Activated naive CD8-positive, alpha-beta T cell treated with anti-CD3 and anti-CD28 coated beads, Interleukin-2, amount 10 ng/mL, durations not matched to agents 7 days and 5 days (primary cell): ENCODE results near the gene TMEM184A. TPM values are rescaled to one million over a fixed set of nuclear protein-coding genes. Genes with fewer than 3 reads are reported as not detected.

ENCODE experiments used
- ATAC-seq: fragments of 150-1000 bp; cut with Tn5 transposase; one replicate; pipeline ENCODE4 v1.10.0; 2021; ENCODE audit warnings: low read depth, moderate library complexity
- POLR2A ChIA-PET: fragments of 350-600 bp; sonication (Branson Sonifier 250); formaldehyde crosslinking; loops from one replicate; lab custom pipeline; 2021; ENCODE audit warnings: antibody characterized with exemption; lab: Charles Lee
- DNase-seq: peaks from one replicate; pipeline ENCODE4 v3.0.0; 2021
- H3K27ac Mint-ChIP-seq: one replicate; pipeline ENCODE4 v1.8.0; 2022; ENCODE audit warnings: mild to moderate bottlenecking, mixed read lengths
- H3K27me3 Mint-ChIP-seq: one replicate; pipeline ENCODE4 v1.8.0; 2022; ENCODE audit warnings: mild to moderate bottlenecking, moderate library complexity, mixed read lengths
- H3K36me3 Mint-ChIP-seq: one replicate; pipeline ENCODE4 v1.8.0; 2021; ENCODE audit warnings: mild to moderate bottlenecking, mixed read lengths
- H3K4me1 Mint-ChIP-seq: one replicate; pipeline ENCODE4 v1.8.0; 2021; ENCODE audit warnings: mixed read lengths
- H3K4me3 Mint-ChIP-seq: one replicate; pipeline ENCODE4 v1.8.0; 2022; ENCODE audit warnings: mild to moderate bottlenecking, moderate library complexity, mixed read lengths
- H3K9me3 Mint-ChIP-seq: one replicate; pipeline ENCODE4 v1.8.0; 2021; ENCODE audit warnings: mixed read lengths
- total RNA-seq, 2 experiments: library from RNA; stranded (reverse); gene quantifications; one replicate each; pipeline ENCODE4 v1.2.3, GENCODE V29; 2021

Gene TMEM184A
- total RNA-seq, 2 experiments from 2014 or later, result not detected

- Mint-ChIP-seq H3K4me3 (no peak overlapping the region), H3K27ac (no peak overlapping the region), H3K27me3 (no peaks in the 10 kb centered on the region), H3K9me3 (no peaks in the 10 kb centered on the region), H3K36me3 (peaks cover 2% of the 10 kb centered on the region), H3K4me1 (no peaks in the 10 kb centered on the region)
- ATAC-seq (no peak), DNase-seq (no peak)
- POLR2A ChIA-PET, result no interaction called here
These were observed 59.3 kb downstream of the TMEM184A start for GRCh38 chr7:1496531-1497292.

- Mint-ChIP-seq H3K4me3 (no peak overlapping the region), H3K9me3 (no peaks in the 10 kb centered on the region), H3K36me3 (peaks cover 2% of the 10 kb centered on the region), H3K4me1 (no peaks in the 10 kb centered on the region), H3K27ac (no peak overlapping the region), H3K27me3 (no peaks in the 10 kb centered on the region)
- POLR2A ChIA-PET, result no interaction called here
- ATAC-seq (no peak), DNase-seq (no peak)
These were observed 60.3 kb downstream of the TMEM184A start for GRCh38 chr7:1495564-1496242.

- H3K4me3 Mint-ChIP-seq, result no peak overlapping the region
- no peaks in the 10 kb centered on the region for H3K9me3 Mint-ChIP-seq
- POLR2A ChIA-PET, result no interaction called here
- H3K36me3 Mint-ChIP-seq, result peaks cover 2% of the 10 kb centered on the region
- DNase-seq, result no peak
- no peak for ATAC-seq
- H3K4me1 Mint-ChIP-seq, result no peaks in the 10 kb centered on the region
- no peak overlapping the region for H3K27ac Mint-ChIP-seq
- no peaks in the 10 kb centered on the region for H3K27me3 Mint-ChIP-seq
These were observed 61.0 kb downstream of the TMEM184A start for GRCh38 chr7:1494866-1495563.

- POLR2A ChIA-PET, result no interaction called here
- DNase-seq, result no peak
- no peaks in the 10 kb centered on the region for H3K4me1 Mint-ChIP-seq
These were observed 61.6 kb downstream of the TMEM184A start for GRCh38 chr7:1494447-1494846.

GRCh38 chr7:1493571-1493970 is 62.4 kb downstream of the TMEM184A start:
- DNase-seq (no peak), ATAC-seq (no peak)
- Mint-ChIP-seq H3K4me1 (no peaks in the 10 kb centered on the region), H3K27me3 (no peaks in the 10 kb centered on the region), H3K4me3 (no peak overlapping the region), H3K9me3 (no peaks in the 10 kb centered on the region), H3K36me3 (peaks cover 2% of the 10 kb centered on the region), H3K27ac (no peak overlapping the region)
- POLR2A ChIA-PET, result no interaction called here

More at GRCh38 chr7:1494447-1494846, 61.6 kb downstream of the TMEM184A start:
- Mint-ChIP-seq H3K27ac (no peak overlapping the region), H3K9me3 (no peaks in the 10 kb centered on the region), H3K27me3 (no peaks in the 10 kb centered on the region), H3K36me3 (peaks cover 2% of the 10 kb centered on the region), H3K4me3 (no peak overlapping the region)
- no peak for ATAC-seq

GRCh38 chr7:1493129-1493528 is 62.9 kb downstream of the TMEM184A start:
- Mint-ChIP-seq H3K27ac (no peak overlapping the region), H3K4me3 (no peak overlapping the region), H3K36me3 (peaks cover 2% of the 10 kb centered on the region), H3K4me1 (no peaks in the 10 kb centered on the region), H3K9me3 (no peaks in the 10 kb centered on the region), H3K27me3 (no peaks in the 10 kb centered on the region)
- ATAC-seq, result no peak
- DNase-seq, result no peak
- POLR2A ChIA-PET, result no interaction called here

- Mint-ChIP-seq H3K27me3 (no peaks in the 10 kb centered on the region), H3K9me3 (no peaks in the 10 kb centered on the region), H3K4me1 (no peaks in the 10 kb centered on the region), H3K36me3 (peaks cover 2% of the 10 kb centered on the region), H3K4me3 (no peak overlapping the region), H3K27ac (no peak overlapping the region)
- ATAC-seq, result no peak
- POLR2A ChIA-PET, result no interaction called here
- DNase-seq, result no peak
These were observed 63.4 kb downstream of the TMEM184A start for GRCh38 chr7:1492640-1493039.

Other genes with a start within 250 kb of the TMEM184A start
- 1 to 10 TPM; 2.8 to 3.9 TPM for gene MICALL2, start 96.7 kb downstream of the TMEM184A start, total RNA-seq
- 100 to 1,000 TPM; 110 to 115 TPM for gene INTS1, start 51.8 kb downstream of the TMEM184A start, total RNA-seq
- gene MAFK, start 25.5 kb downstream of the TMEM184A start, total RNA-seq, result 10 to 100 TPM; 33.0 to 34.5 TPM
- gene PSMG3, start 13.8 kb upstream of the TMEM184A start, total RNA-seq, result 10 to 100 TPM; 26.8 to 33.0 TPM
- gene ELFN1, start 114.1 kb upstream of the TMEM184A start, total RNA-seq, result not detected